GM12865 (cell line): Measurements from ENCODE around the gene RBBP7.

ENCODE experiments used
- DNase-seq: peaks from one replicate; pipeline ENCODE4 v3.0.0; 2010; ENCODE audit warnings: low read depth
- H3K4me3 ChIP-seq: 2 replicates; pipeline ENCODE4 v1.5.1; 2011; ENCODE audit warnings: mild to moderate bottlenecking, low read depth, low read length, control low read depth
- CTCF ChIP-seq: IDR thresholded peaks from 2 replicates; pipeline ENCODE4 v1.5.1; 2011; ENCODE audit warnings: low read length, control low read depth, low read depth, inconsistent platforms; ENCODE audit not compliant: insufficient read depth; ENCODE audit errors: missing control alignments

The RBBP7 gene

GRCh38 chrX:16897445-16897844 is 27.3 kb upstream of the RBBP7 start:
- no peak for TF ChIP-seq CTCF
- no peak overlapping the region for H3K4me3 ChIP-seq
- no peak for DNase-seq

GRCh38 chrX:16892504-16893362 is 22.6 kb upstream of the RBBP7 start:
- DNase-seq, result peak; percentile 77
- no peak overlapping the region for H3K4me3 ChIP-seq
- peak; percentile 78 for TF ChIP-seq CTCF

- peak; percentile 12 for DNase-seq
- H3K4me3 ChIP-seq, result no peak overlapping the region
- TF ChIP-seq CTCF, result no peak
Observed at GRCh38 chrX:16885628-16886027, 15.5 kb upstream of the RBBP7 start.

GRCh38 chrX:16883487-16883804 is 13.3 kb upstream of the RBBP7 start:
- H3K4me3 ChIP-seq, result no peak overlapping the region
- DNase-seq, result no peak
- TF ChIP-seq CTCF, result no peak

GRCh38 chrX:16882702-16883486 is 12.7 kb upstream of the RBBP7 start:
- peak; percentile 73 for DNase-seq
- peak; percentile 54 for TF ChIP-seq CTCF
- H3K4me3 ChIP-seq, result peak overlapping the region; percentile 66

GRCh38 chrX:16882169-16882568 is 12.0 kb upstream of the RBBP7 start:
- peak overlapping the region; percentile 66 for H3K4me3 ChIP-seq
- TF ChIP-seq CTCF, result no peak
- DNase-seq, result peak; percentile 41
